K562 (cell line): ENCODE results near the gene SLC52A1. TPM values are rescaled to one million over a fixed set of nuclear protein-coding genes. Genes with fewer than 3 reads are reported as not detected.

Experiments
- ATAC-seq: fragments of 200-7000 bp; cut with Tn5 transposase; 3 replicates; pipeline ENCODE4 v1.9.1; 2020; ENCODE audit warnings: moderate library complexity
- BruUV-seq: library from RNA; stranded (reverse); fragments of 400-500 nt; replicated peaks from 2 replicates; lab custom pipeline; 2021; lab: Mats Ljungman, UMichigan
- CTCF ChIA-PET: fragments of 300-600 bp; formaldehyde crosslinking; extraction: SDS; loops from one replicate; lab custom pipeline; 2021; ENCODE audit warnings: low intra/inter-chr PET ratio; lab: Yijun Ruan, JAX
- POLR2A ChIA-PET: fragments of 300-600, 350-650 bp; sonication (Branson Sonifier 250); formaldehyde crosslinking; extraction: SDS; loops from one replicate; lab custom pipeline; 2021; ENCODE audit warnings: antibody characterized with exemption, inconsistent platforms; lab: Yijun Ruan, JAX
- DNase-seq, 4 experiments: peaks; one replicate each; pipeline versions ENCODE4 v3.0.0 to v3.0.0-alpha.2; 2011 to 2018; ENCODE audit warnings: low spot score in 3 of 4, mixed read lengths in 3 of 4; ENCODE audit errors: extremely low read depth in 1 of 4
- FAIRE-seq: peaks from 2 replicates; lab custom pipeline; 2011; peaks lifted over from hg19 to GRCh38; lab: Jason Lieb, UNC
- H2AFZ ChIP-seq: 2 replicates; pipeline ENCODE4 v1.6.0; 2011; ENCODE audit warnings: low read depth, low read length, control low read depth, inconsistent platforms
- H3K27ac ChIP-seq: fragments of 200-600 bp; 3 replicates; pipeline ENCODE4 v1.8.0; 2011; ENCODE audit warnings: low read depth, mild to moderate bottlenecking, control low read depth, inconsistent platforms, low read length, moderate library complexity, mixed read lengths; ENCODE audit errors: extremely low read depth
- H3K27me3 ChIP-seq, 2 experiments: fragments of 300-600 bp in 1 of 2; 2 replicates in 1 of 2; 3 replicates in 1 of 2; pipeline versions ENCODE4 v1.6.0 to v1.8.0; 2011; ENCODE audit warnings: inconsistent platforms in 2 of 2, low read length in 2 of 2, mild to moderate bottlenecking in 1 of 2, mixed read lengths in 1 of 2, moderate library complexity in 1 of 2; ENCODE audit not compliant: control insufficient read depth in 2 of 2, insufficient read depth in 2 of 2
- H3K36me3 ChIP-seq: fragments of 300-600 bp; 3 replicates; pipeline ENCODE4 v1.8.0; 2011; ENCODE audit warnings: mild to moderate bottlenecking, low read length, inconsistent platforms; ENCODE audit not compliant: control insufficient read depth, insufficient read depth
- H3K4me1 ChIP-seq, 2 experiments: fragments of 200-600 bp in 1 of 2; replicated peaks in 1 of 2; 2 replicates in 1 of 2; 3 replicates in 1 of 2; pipeline versions ENCODE4 v1.5.1 to v1.8.0; 2011; ENCODE audit warnings: inconsistent platforms in 2 of 2, low read length in 2 of 2, mild to moderate bottlenecking in 1 of 2, mixed read lengths in 1 of 2, moderate library complexity in 1 of 2; ENCODE audit not compliant: control insufficient read depth in 2 of 2, insufficient read depth in 2 of 2
- H3K4me2 ChIP-seq: 2 replicates; pipeline ENCODE4 v1.6.1; 2011; ENCODE audit warnings: low read length, control low read depth, inconsistent platforms, mixed read lengths; ENCODE audit not compliant: insufficient read depth
- H3K4me3 ChIP-seq: fragments of 200-600 bp; sonication (generic), shearing (Covaris generic); 2 replicates; pipeline ENCODE4 v1.5.1; 2016; ENCODE audit warnings: control low read depth, inconsistent platforms
- H3K79me2 ChIP-seq: fragments of 200-600 bp; 3 replicates; pipeline ENCODE4 v1.8.0; 2011; ENCODE audit warnings: low read length, inconsistent platforms; ENCODE audit not compliant: control insufficient read depth, insufficient read depth
- H3K9ac ChIP-seq, 2 experiments: 2 replicates each; pipeline versions ENCODE4 v1.6.0 to v1.6.1; 2011; ENCODE audit warnings: low read depth in 2 of 2, low read length in 2 of 2, control low read depth in 1 of 2, inconsistent platforms in 1 of 2, mild to moderate bottlenecking in 1 of 2, mixed read lengths in 1 of 2; ENCODE audit not compliant: insufficient read depth in 1 of 2
- H3K9me1 ChIP-seq: one replicate; pipeline ENCODE4 v1.6.0; 2011; ENCODE audit warnings: inconsistent platforms, mild to moderate bottlenecking, low read length, moderate library complexity; ENCODE audit not compliant: control insufficient read depth, insufficient read depth
- H3K9me3 ChIP-seq: replicated peaks from 2 replicates; pipeline ENCODE4 v1.5.1; 2011; ENCODE audit warnings: low read depth, low read length, inconsistent platforms; ENCODE audit not compliant: control insufficient read depth, insufficient read depth
- H4K20me1 ChIP-seq: replicated peaks from 2 replicates; pipeline ENCODE4 v1.6.1; 2011; ENCODE audit warnings: low read length, inconsistent platforms, mixed read lengths; ENCODE audit not compliant: control insufficient read depth, insufficient read depth
- BCOR ChIP-seq: fragments of 450-650 bp; IDR thresholded peaks from 2 replicates; pipeline ENCODE4 v1.6.1; 2016
- ETV6 ChIP-seq, 3 experiments: fragments of 150-350 bp in 1 of 3; sonication (generic) in 1 of 3; formaldehyde crosslinking in 1 of 3; IDR thresholded peaks; 2 replicates each; pipeline versions ENCODE4 v1.6.1 to v1.8.0; 2014 to 2022; ENCODE audit warnings: borderline replicate concordance in 2 of 3, low read depth in 2 of 3, antibody characterized with exemption in 1 of 3, low read length in 1 of 3, mild to moderate bottlenecking in 1 of 3, missing genetic modification reagents in 1 of 3
- EWSR1 ChIP-seq: fragments of 450-650 bp; IDR thresholded peaks from 2 replicates; pipeline ENCODE4 v1.6.1; 2018; ENCODE audit warnings: borderline replicate concordance, mild to moderate bottlenecking, low read depth, moderate library complexity; ENCODE audit not compliant: partially characterized antibody
- HNRNPK ChIP-seq: fragments of 200-400 bp; formaldehyde crosslinking; IDR thresholded peaks from one replicate; pipeline ENCODE4 v1.6.1; 2018; ENCODE audit warnings: mild to moderate bottlenecking, low read depth, low read length; ENCODE audit not compliant: poor library complexity, severe bottlenecking
- SNIP1 ChIP-seq: fragments of 450-650 bp; IDR thresholded peaks from 2 replicates; pipeline ENCODE4 v1.7.1; 2017; ENCODE audit warnings: low read depth, mild to moderate bottlenecking
- WGBS: fragments of 100-300 bp; shearing (Covaris generic); methylation state at CpG from one replicate; pipeline ENCODE4 v1.1.6; 2016; ENCODE audit warnings: low coverage, mixed read lengths; ENCODE audit not compliant: insufficient coverage; ENCODE audit errors: missing lambda C conversion rate; 5-methylcytosine and 5-hydroxymethylcytosine counted together
- in situ Hi-C: fragments of 300-500 bp; cut with MboI; formaldehyde crosslinking; loops from 4 replicates; pipeline ENCODE4 v1.15.0; 2018; ENCODE audit warnings: inconsistent platforms, mixed read lengths
- intact Hi-C: fragments of 100-400 bp; cut with micrococcal nuclease; formaldehyde crosslinking; loops from 2 replicates; pipeline ENCODE4 v1.14.2; 2022
- polyA plus RNA-seq, 8 experiments: library from polyadenylated mRNA; depleted of rRNA in 4 of 8; stranded (reverse) in 5 of 8; unstranded in 3 of 8; fragments of >200 nt; fragmentation: Nextera tagmentation in 2 of 8; fragmentation: Illumina TruSeq in 1 of 8; extraction: Ambion mirVana in 2 of 8; extraction: Trizol in 1 of 8; gene quantifications; 2 replicates each; pipeline versions ENCODE4 v1.2.1 to v1.2.3, GENCODE V29; 2011 to 2014; ENCODE audit warnings: inconsistent platforms in 1 of 8, missing spikeins in 1 of 8
- total RNA-seq, 7 experiments: library from RNA; depleted of rRNA in 6 of 7; stranded (reverse); fragments of >200 nt in 6 of 7; fragmentation: Illumina TruSeq in 2 of 7; extraction: Trizol in 2 of 7; gene quantifications; 2 replicates each; pipeline versions ENCODE4 v1.2.1 to v1.2.3, GENCODE V29; 2011 to 2021; ENCODE audit warnings: low replicate concordance in 1 of 7

Gene SLC52A1
- total and polyA plus RNA-seq, 9 of the 15 experiments (the other 6 are each of a cell fraction or from before 2014, with no cell fraction given), result 0.04 TPM; not detected in 8

DNA sequence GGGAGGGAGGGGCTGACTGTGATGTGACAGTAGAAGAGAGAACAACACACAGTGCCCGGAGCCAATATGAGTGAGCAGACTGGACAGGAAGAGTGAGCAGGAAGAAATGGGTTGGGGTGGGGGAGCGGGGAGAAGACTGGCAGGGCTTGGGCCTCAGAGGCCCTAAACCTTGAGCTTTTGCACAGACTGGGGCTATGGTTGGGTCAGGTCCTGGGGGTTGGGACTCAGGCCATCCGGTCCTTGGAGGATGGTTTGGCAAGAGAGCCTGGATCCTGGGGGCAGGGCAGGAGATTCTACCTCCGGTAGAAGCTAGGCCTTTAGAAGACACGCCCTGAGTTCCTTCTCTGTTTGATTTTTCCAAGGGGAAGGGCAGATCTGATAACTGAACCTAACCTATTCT, 48.8 kb downstream of the SLC52A1 start:
- in situ Hi-C loops (no loop called here), intact Hi-C loops (no loop called here)
- peak overlapping the region; percentile 77 for H3K4me3 ChIP-seq
- 0 out of 2 replicates have a peak overlapping the region, but pooled peaks have one; percentile 94 for H2AFZ ChIP-seq
- WGBS, result 26% methylated on average over 4 of the region's 5 CpGs
- ChIA-PET POLR2A (interaction anchor here (0.7 to 2.2 kb wide), 6 partner anchors 9 to 39 kb away, joined by 3 to 8 read pairs (median 4); partner anchors contain the start of genes ENO3, INCA1 and KIF1C), CTCF (interaction anchor here (0.9 kb wide), 2 partner anchors 76 to 77 kb away, joined by 3 read pairs; no protein-coding TSS in a partner anchor)
- DNase-seq (no peak), ATAC-seq (no peak; the same call in 2 of the 3 replicates), FAIRE-seq (no peak)
- H3K9ac ChIP-seq, result peak overlapping the region; percentile 73 to 94
- no peaks in the 10 kb centered on the region for H3K9me3 ChIP-seq
- H4K20me1 ChIP-seq, result no peaks in the 10 kb centered on the region
- TF ChIP-seq HNRNPK (no peak), EWSR1 (no peak), SNIP1 (no peak), BCOR (no peak), ETV6 (IDR thresholded peaks at IDR 0.05; ENCODE audit: borderline replicate concordance in 1 of 2, low read depth in 2 of 2, low read length in 1 of 2) (no peak), ETV6 (CRISPR knock-in tag; IDR thresholded peaks at IDR 0.05; ENCODE audit: borderline replicate concordance) (no peak)
- H3K27me3 ChIP-seq, result no peaks in the 10 kb centered on the region
- no peaks in the 10 kb centered on the region for H3K9me1 ChIP-seq
- no peak overlapping the region; the same call in 1 of the 3 replicates for H3K27ac ChIP-seq
- peak overlapping the region; percentile 82 for H3K4me2 ChIP-seq
- H3K4me1 ChIP-seq, result peaks cover 10 to 21% of the 10 kb centered on the region in 2 experiments; a peak in 4 of 5 replicates
- peaks cover 20% of the 10 kb centered on the region for H3K36me3 ChIP-seq
- peaks cover 26% of the 10 kb centered on the region for H3K79me2 ChIP-seq
- BruUV-seq, result TSS peak; percentile 44

Other genes starting within 250 kb of the SLC52A1 start
Only the 7 nearest of the 22 such genes appear.
- gene SPAG7, start 67.6 kb downstream of the SLC52A1 start, total RNA-seq (2014; rRNA removed), result 44.5 and 48.0 TPM in 2 replicates
- 21.0 and 25.3 TPM in 2 replicates for gene SPAG7, start 67.6 kb downstream of the SLC52A1 start, total RNA-seq (2014; rRNA removed; fragmentation: Illumina TruSeq; extraction: Trizol)
- 38.6 and 42.0 TPM in 2 replicates for gene SPAG7, start 67.6 kb downstream of the SLC52A1 start, total RNA-seq (2015; rRNA removed; fragmentation: Illumina TruSeq; extraction: Trizol)
- gene SPAG7, start 67.6 kb downstream of the SLC52A1 start, total RNA-seq (2021), result 29.6 and 30.5 TPM in 2 replicates
- gene SPAG7, start 67.6 kb downstream of the SLC52A1 start, polyA plus RNA-seq (2011; rRNA removed), result 36.3 and 38.8 TPM in 2 replicates
- gene SPAG7, start 67.6 kb downstream of the SLC52A1 start, polyA plus RNA-seq (2014; fragmentation: Illumina TruSeq; extraction: Trizol), result 36.2 and 40.9 TPM in 2 replicates
- 10 to 100 TPM in 1 of 2 experiments, 1 to 10 TPM in 1; 5.6 to 19.7 TPM for gene SPAG7, start 67.6 kb downstream of the SLC52A1 start, polyA plus RNA-seq (2014; fragmentation: Nextera tagmentation; extraction: Ambion mirVana)
- gene SPAG7, start 67.6 kb downstream of the SLC52A1 start, polyA plus RNA-seq (2014; rRNA removed), result 53.5 and 56.2 TPM in 2 replicates
- gene CAMTA2, start 47.8 kb downstream of the SLC52A1 start, total RNA-seq (2014; rRNA removed), result 3.7 and 9.6 TPM in 2 replicates
- gene CAMTA2, start 47.8 kb downstream of the SLC52A1 start, total RNA-seq (2014; rRNA removed; fragmentation: Illumina TruSeq; extraction: Trizol), result 4.0 and 4.4 TPM in 2 replicates
- gene CAMTA2, start 47.8 kb downstream of the SLC52A1 start, total RNA-seq (2015; rRNA removed; fragmentation: Illumina TruSeq; extraction: Trizol), result 5.3 and 7.0 TPM in 2 replicates
- gene CAMTA2, start 47.8 kb downstream of the SLC52A1 start, total RNA-seq (2021), result 19.9 and 25.1 TPM in 2 replicates
- gene CAMTA2, start 47.8 kb downstream of the SLC52A1 start, polyA plus RNA-seq (2011; rRNA removed), result 6.3 and 17.6 TPM in 2 replicates
- 20.5 and 22.7 TPM in 2 replicates for gene CAMTA2, start 47.8 kb downstream of the SLC52A1 start, polyA plus RNA-seq (2014; fragmentation: Illumina TruSeq; extraction: Trizol)
- under 1 TPM; 0.24 to 0.96 TPM for gene CAMTA2, start 47.8 kb downstream of the SLC52A1 start, polyA plus RNA-seq (2014; fragmentation: Nextera tagmentation; extraction: Ambion mirVana)
- 13.6 and 20.2 TPM in 2 replicates for gene CAMTA2, start 47.8 kb downstream of the SLC52A1 start, polyA plus RNA-seq (2014; rRNA removed)
- gene INCA1, start 37.9 kb downstream of the SLC52A1 start, total RNA-seq (2014; rRNA removed), result 0.27 TPM in 1 of 2 replicates, not detected in the other
- gene INCA1, start 37.9 kb downstream of the SLC52A1 start, total RNA-seq (2014; rRNA removed; fragmentation: Illumina TruSeq; extraction: Trizol), result not detected in 2 replicates
- not detected in 2 replicates for gene INCA1, start 37.9 kb downstream of the SLC52A1 start, total RNA-seq (2015; rRNA removed; fragmentation: Illumina TruSeq; extraction: Trizol)
- 0.22 TPM in 1 of 2 replicates, not detected in the other for gene INCA1, start 37.9 kb downstream of the SLC52A1 start, total RNA-seq (2021)
- 0.08 TPM in 1 of 2 replicates, not detected in the other for gene INCA1, start 37.9 kb downstream of the SLC52A1 start, polyA plus RNA-seq (2011; rRNA removed)
- 0.13 TPM in 1 of 2 replicates, not detected in the other for gene INCA1, start 37.9 kb downstream of the SLC52A1 start, polyA plus RNA-seq (2014; fragmentation: Illumina TruSeq; extraction: Trizol)
- gene INCA1, start 37.9 kb downstream of the SLC52A1 start, polyA plus RNA-seq (2014; fragmentation: Nextera tagmentation; extraction: Ambion mirVana), result under 1 TPM; 0.11 to 0.50 TPM
- gene INCA1, start 37.9 kb downstream of the SLC52A1 start, polyA plus RNA-seq (2014; rRNA removed), result not detected in 2 replicates
- 24.6 and 32.9 TPM in 2 replicates for gene KIF1C, start 37.5 kb downstream of the SLC52A1 start, total RNA-seq (2014; rRNA removed)
- gene KIF1C, start 37.5 kb downstream of the SLC52A1 start, total RNA-seq (2014; rRNA removed; fragmentation: Illumina TruSeq; extraction: Trizol), result 22.9 and 25.1 TPM in 2 replicates
- gene KIF1C, start 37.5 kb downstream of the SLC52A1 start, total RNA-seq (2015; rRNA removed; fragmentation: Illumina TruSeq; extraction: Trizol), result 25.1 and 25.8 TPM in 2 replicates
- 67.4 and 68.4 TPM in 2 replicates for gene KIF1C, start 37.5 kb downstream of the SLC52A1 start, total RNA-seq (2021)
- gene KIF1C, start 37.5 kb downstream of the SLC52A1 start, polyA plus RNA-seq (2011; rRNA removed), result 15.4 and 28.5 TPM in 2 replicates
- gene KIF1C, start 37.5 kb downstream of the SLC52A1 start, polyA plus RNA-seq (2014; fragmentation: Illumina TruSeq; extraction: Trizol), result 24.2 and 29.5 TPM in 2 replicates
- gene KIF1C, start 37.5 kb downstream of the SLC52A1 start, polyA plus RNA-seq (2014; fragmentation: Nextera tagmentation; extraction: Ambion mirVana), result under 1 TPM; 0.38 to 0.48 TPM
- gene KIF1C, start 37.5 kb downstream of the SLC52A1 start, polyA plus RNA-seq (2014; rRNA removed), result 15.2 and 21.4 TPM in 2 replicates
- not detected in 2 replicates for gene ZFP3, start 43.0 kb upstream of the SLC52A1 start, total RNA-seq (2014; rRNA removed)
- gene ZFP3, start 43.0 kb upstream of the SLC52A1 start, total RNA-seq (2014; rRNA removed; fragmentation: Illumina TruSeq; extraction: Trizol), result not detected in 2 replicates
- not detected in 2 replicates for gene ZFP3, start 43.0 kb upstream of the SLC52A1 start, total RNA-seq (2015; rRNA removed; fragmentation: Illumina TruSeq; extraction: Trizol)
- 0.04 TPM in 1 of 2 replicates, not detected in the other for gene ZFP3, start 43.0 kb upstream of the SLC52A1 start, total RNA-seq (2021)
- not detected in 2 replicates for gene ZFP3, start 43.0 kb upstream of the SLC52A1 start, polyA plus RNA-seq (2011; rRNA removed)
- not detected in 2 replicates for gene ZFP3, start 43.0 kb upstream of the SLC52A1 start, polyA plus RNA-seq (2014; fragmentation: Illumina TruSeq; extraction: Trizol)
- gene ZFP3, start 43.0 kb upstream of the SLC52A1 start, polyA plus RNA-seq (2014; fragmentation: Nextera tagmentation; extraction: Ambion mirVana), result not detected
- gene ZFP3, start 43.0 kb upstream of the SLC52A1 start, polyA plus RNA-seq (2014; rRNA removed), result not detected in 2 replicates
- gene ZNF232, start 76.5 kb upstream of the SLC52A1 start, total RNA-seq (2014; rRNA removed), result 11.1 and 13.2 TPM in 2 replicates
- gene ZNF232, start 76.5 kb upstream of the SLC52A1 start, total RNA-seq (2014; rRNA removed; fragmentation: Illumina TruSeq; extraction: Trizol), result 14.6 and 16.5 TPM in 2 replicates
- gene ZNF232, start 76.5 kb upstream of the SLC52A1 start, total RNA-seq (2015; rRNA removed; fragmentation: Illumina TruSeq; extraction: Trizol), result 11.2 and 11.7 TPM in 2 replicates
- gene ZNF232, start 76.5 kb upstream of the SLC52A1 start, total RNA-seq (2021), result 13.0 and 13.1 TPM in 2 replicates
- gene ZNF232, start 76.5 kb upstream of the SLC52A1 start, polyA plus RNA-seq (2011; rRNA removed), result 4.4 and 10.6 TPM in 2 replicates
- 13.6 and 14.7 TPM in 2 replicates for gene ZNF232, start 76.5 kb upstream of the SLC52A1 start, polyA plus RNA-seq (2014; fragmentation: Illumina TruSeq; extraction: Trizol)
- gene ZNF232, start 76.5 kb upstream of the SLC52A1 start, polyA plus RNA-seq (2014; fragmentation: Nextera tagmentation; extraction: Ambion mirVana), result 10 to 100 TPM; 18.8 to 26.0 TPM
- 12.6 and 14.2 TPM in 2 replicates for gene ZNF232, start 76.5 kb upstream of the SLC52A1 start, polyA plus RNA-seq (2014; rRNA removed)
- gene USP6, start 80.6 kb upstream of the SLC52A1 start, total RNA-seq (2014; rRNA removed), result not detected in 2 replicates
- gene USP6, start 80.6 kb upstream of the SLC52A1 start, total RNA-seq (2014; rRNA removed; fragmentation: Illumina TruSeq; extraction: Trizol), result 0.03 and 0.04 TPM in 2 replicates
- gene USP6, start 80.6 kb upstream of the SLC52A1 start, total RNA-seq (2015; rRNA removed; fragmentation: Illumina TruSeq; extraction: Trizol), result 0.04 TPM in 1 of 2 replicates, not detected in the other
- gene USP6, start 80.6 kb upstream of the SLC52A1 start, total RNA-seq (2021), result 0.07 and 0.09 TPM in 2 replicates
- gene USP6, start 80.6 kb upstream of the SLC52A1 start, polyA plus RNA-seq (2011; rRNA removed), result not detected in 2 replicates
- not detected in 2 replicates for gene USP6, start 80.6 kb upstream of the SLC52A1 start, polyA plus RNA-seq (2014; fragmentation: Illumina TruSeq; extraction: Trizol)
- under 1 TPM; 0.01 to 0.04 TPM for gene USP6, start 80.6 kb upstream of the SLC52A1 start, polyA plus RNA-seq (2014; fragmentation: Nextera tagmentation; extraction: Ambion mirVana)
- gene USP6, start 80.6 kb upstream of the SLC52A1 start, polyA plus RNA-seq (2014; rRNA removed), result not detected in 2 replicates